ENCODE measurements around the gene SEPTIN5. TPM values are rescaled to one million over a fixed set of nuclear protein-coding genes. Genes with fewer than 3 reads are reported as not detected.
"Not testable (repeated sequence)": the region's sequence is repeated elsewhere in the genome, so short reads cannot be mapped to it uniquely, and the experiment has no call there.

Gene SEPTIN5
- 132 TPM for total RNA-seq

- no peak for FAIRE-seq
These were observed at the start of gene SEPTIN5 for GRCh38 chr22:19714312-19715187. SEPTIN5 (plus strand) TSS chr22:19714503; CDS start chr22:19714589, 86 bp downstream.

GRCh38 chr22:19664951-19665783 lies 49.1 kb upstream of the SEPTIN5 start:
- DNase-seq (ENCODE audit: low spot score in 2 of 2) (no peak), FAIRE-seq (no peak)

More at GRCh38 chr22:19714312-19715187, at the start of gene SEPTIN5:
- DNase-seq (ENCODE audit: low spot score in 2 of 2) = peak in 1 of 2 donors; percentile 60

GRCh38 chr22:19665784-19666672 lies 48.3 kb upstream of the SEPTIN5 start:
- FAIRE-seq = no peak
- no peak for DNase-seq (ENCODE audit: low spot score in 2 of 2)

- FAIRE-seq (no peak), DNase-seq (ENCODE audit: low spot score in 2 of 2) (no peak)
These were observed 47.4 kb upstream of the SEPTIN5 start for GRCh38 chr22:19666673-19667593.

GRCh38 chr22:19667872-19668740 lies 46.2 kb upstream of the SEPTIN5 start:
- DNase-seq (ENCODE audit: low spot score in 2 of 2) = no peak
- no peak for FAIRE-seq

GRCh38 chr22:19668748-19669147 lies 45.6 kb upstream of the SEPTIN5 start:
- FAIRE-seq = no peak

GRCh38 chr22:19669570-19669969 lies 44.7 kb upstream of the SEPTIN5 start:
- FAIRE-seq (no peak), DNase-seq (ENCODE audit: low spot score in 2 of 2) (no peak)

More at GRCh38 chr22:19668748-19669147, 45.6 kb upstream of the SEPTIN5 start:
- no peak for DNase-seq (ENCODE audit: low spot score in 2 of 2)

- FAIRE-seq (no peak), DNase-seq (ENCODE audit: low spot score in 2 of 2) (no peak)
These were observed 43.0 kb upstream of the SEPTIN5 start for GRCh38 chr22:19671316-19671715.

GRCh38 chr22:19672054-19672776 lies 42.1 kb upstream of the SEPTIN5 start:
- FAIRE-seq (no peak), DNase-seq (ENCODE audit: low spot score in 2 of 2) (no peak)

- no peak for FAIRE-seq
- DNase-seq (ENCODE audit: low spot score in 2 of 2) = no peak
These were observed 40.6 kb upstream of the SEPTIN5 start for GRCh38 chr22:19673660-19674059.

GRCh38 chr22:19674129-19674928 lies 40.0 kb upstream of the SEPTIN5 start:
- no peak for FAIRE-seq

GRCh38 chr22:19674929-19675253 lies 39.4 kb upstream of the SEPTIN5 start:
- DNase-seq (ENCODE audit: low spot score in 2 of 2) (no peak), FAIRE-seq (no peak)

More at GRCh38 chr22:19674129-19674928, 40.0 kb upstream of the SEPTIN5 start:
- DNase-seq (ENCODE audit: low spot score in 2 of 2) = no peak

GRCh38 chr22:19675428-19675827 lies 38.9 kb upstream of the SEPTIN5 start:
- DNase-seq (ENCODE audit: low spot score in 2 of 2) (no peak), FAIRE-seq (no peak)

GRCh38 chr22:19676437-19676836 lies 37.9 kb upstream of the SEPTIN5 start:
- not testable (repeated sequence) for FAIRE-seq; DNase-seq (ENCODE audit: low spot score in 2 of 2)

- no peak for DNase-seq (ENCODE audit: low spot score in 2 of 2)
- FAIRE-seq = no peak
These were observed 35.3 kb upstream of the SEPTIN5 start for GRCh38 chr22:19678949-19679521.

- DNase-seq (ENCODE audit: low spot score in 2 of 2) (no peak), FAIRE-seq (no peak)
These were observed 34.7 kb upstream of the SEPTIN5 start for GRCh38 chr22:19679522-19680101.

Data from frontal cortex (tissue), 4 donors.